DND-41 (cell line): ENCODE results near the gene LEF1.

ENCODE experiments used
- ATAC-seq: fragments of 200-7000 bp; cut with Tn5 transposase; 3 replicates; pipeline ENCODE4 v1.9.1; 2021; ENCODE audit warnings: low read depth; ENCODE audit not compliant: insufficient read depth
- DNase-seq: peaks from one replicate; pipeline ENCODE4 v3.0.0-alpha.2; 2020
- H2AFZ ChIP-seq: 2 replicates; pipeline ENCODE4 v1.6.0; 2012; ENCODE audit warnings: low read depth, low read length
- H3K27ac ChIP-seq: 2 replicates; pipeline ENCODE4 v1.5.1; 2012; ENCODE audit warnings: low read length, inconsistent platforms
- H3K27me3 ChIP-seq: fragments of 200-600 bp; sonication (generic); 2 replicates; pipeline ENCODE4 v1.6.0; 2012; ENCODE audit warnings: low read length, mild to moderate bottlenecking, inconsistent platforms; ENCODE audit not compliant: insufficient read depth, poor library complexity
- H3K36me3 ChIP-seq: 2 replicates; pipeline ENCODE4 v1.5.1; 2012; ENCODE audit warnings: low read length, inconsistent platforms; ENCODE audit not compliant: insufficient read depth
- H3K4me1 ChIP-seq: 2 replicates; pipeline ENCODE4 v1.5.1; 2012; ENCODE audit warnings: mild to moderate bottlenecking, low read length; ENCODE audit not compliant: insufficient read depth
- H3K4me2 ChIP-seq: 2 replicates; pipeline ENCODE4 v1.6.0; 2012; ENCODE audit warnings: mild to moderate bottlenecking, moderate library complexity, low read length, inconsistent platforms; ENCODE audit not compliant: insufficient read depth
- H3K4me3 ChIP-seq, 2 experiments: fragments of 200-600 bp in 1 of 2; shearing (Covaris generic) in 1 of 2; 2 replicates each; pipeline ENCODE4 v1.5.1; 2012 to 2016; ENCODE audit warnings: inconsistent platforms in 2 of 2, low read length in 2 of 2, mild to moderate bottlenecking in 2 of 2, low read depth in 1 of 2, moderate library complexity in 1 of 2
- H3K79me2 ChIP-seq: 2 replicates; pipeline ENCODE4 v1.6.0; 2012; ENCODE audit warnings: low read length, inconsistent platforms; ENCODE audit not compliant: insufficient read depth
- H3K9ac ChIP-seq: 2 replicates; pipeline ENCODE4 v1.6.0; 2012; ENCODE audit warnings: low read depth, mild to moderate bottlenecking, inconsistent platforms, low read length, moderate library complexity
- H3K9me3 ChIP-seq: 2 replicates; pipeline ENCODE4 v1.5.1; 2012; ENCODE audit warnings: low read length, moderate library complexity, mild to moderate bottlenecking, inconsistent platforms; ENCODE audit not compliant: insufficient read depth, severe bottlenecking
- H4K20me1 ChIP-seq: 2 replicates; pipeline ENCODE4 v1.6.0; 2012; ENCODE audit warnings: low read length; ENCODE audit not compliant: insufficient read depth
- EZH2 ChIP-seq: IDR thresholded peaks from 3 replicates; pipeline ENCODE4 v1.6.1; 2012; ENCODE audit warnings: borderline replicate concordance, low read depth, mild to moderate bottlenecking, moderate library complexity, low read length, inconsistent platforms; ENCODE audit not compliant: severe bottlenecking
- TF ChIP-seq, protein P1 (sequence below): IDR thresholded peaks from 2 replicates; pipeline ENCODE4 v1.5.1; 2012; ENCODE audit warnings: borderline replicate concordance, low read length, moderate library complexity, mild to moderate bottlenecking; ENCODE audit not compliant: poor library complexity, severe bottlenecking; ENCODE audit errors: extremely low read depth

LEF1 gene

DNA sequence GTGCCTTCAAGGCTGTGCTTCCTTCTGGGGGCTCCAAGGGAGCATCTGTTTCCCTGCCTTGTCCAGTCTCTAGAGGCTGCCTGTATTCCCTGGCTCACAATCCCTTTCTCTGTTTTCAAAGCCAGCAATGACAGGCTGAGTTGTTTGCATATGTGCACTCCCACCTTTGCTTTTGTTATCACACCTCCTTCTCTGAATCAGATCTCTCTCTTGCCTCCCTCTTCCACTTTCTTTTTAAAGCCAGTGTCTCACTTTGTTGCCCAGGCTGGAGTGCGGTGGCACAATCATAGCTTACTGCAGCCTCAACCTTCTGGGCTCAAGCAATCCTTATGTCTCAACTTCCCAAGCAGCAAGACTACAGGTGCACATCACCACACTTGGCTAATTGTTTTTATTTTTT is 37.1 kb upstream of the LEF1 start:
- TF ChIP-seq, protein P1, sequence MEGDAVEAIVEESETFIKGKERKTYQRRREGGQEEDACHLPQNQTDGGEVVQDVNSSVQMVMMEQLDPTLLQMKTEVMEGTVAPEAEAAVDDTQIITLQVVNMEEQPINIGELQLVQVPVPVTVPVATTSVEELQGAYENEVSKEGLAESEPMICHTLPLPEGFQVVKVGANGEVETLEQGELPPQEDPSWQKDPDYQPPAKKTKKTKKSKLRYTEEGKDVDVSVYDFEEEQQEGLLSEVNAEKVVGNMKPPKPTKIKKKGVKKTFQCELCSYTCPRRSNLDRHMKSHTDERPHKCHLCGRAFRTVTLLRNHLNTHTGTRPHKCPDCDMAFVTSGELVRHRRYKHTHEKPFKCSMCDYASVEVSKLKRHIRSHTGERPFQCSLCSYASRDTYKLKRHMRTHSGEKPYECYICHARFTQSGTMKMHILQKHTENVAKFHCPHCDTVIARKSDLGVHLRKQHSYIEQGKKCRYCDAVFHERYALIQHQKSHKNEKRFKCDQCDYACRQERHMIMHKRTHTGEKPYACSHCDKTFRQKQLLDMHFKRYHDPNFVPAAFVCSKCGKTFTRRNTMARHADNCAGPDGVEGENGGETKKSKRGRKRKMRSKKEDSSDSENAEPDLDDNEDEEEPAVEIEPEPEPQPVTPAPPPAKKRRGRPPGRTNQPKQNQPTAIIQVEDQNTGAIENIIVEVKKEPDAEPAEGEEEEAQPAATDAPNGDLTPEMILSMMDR = no peak

DNA sequence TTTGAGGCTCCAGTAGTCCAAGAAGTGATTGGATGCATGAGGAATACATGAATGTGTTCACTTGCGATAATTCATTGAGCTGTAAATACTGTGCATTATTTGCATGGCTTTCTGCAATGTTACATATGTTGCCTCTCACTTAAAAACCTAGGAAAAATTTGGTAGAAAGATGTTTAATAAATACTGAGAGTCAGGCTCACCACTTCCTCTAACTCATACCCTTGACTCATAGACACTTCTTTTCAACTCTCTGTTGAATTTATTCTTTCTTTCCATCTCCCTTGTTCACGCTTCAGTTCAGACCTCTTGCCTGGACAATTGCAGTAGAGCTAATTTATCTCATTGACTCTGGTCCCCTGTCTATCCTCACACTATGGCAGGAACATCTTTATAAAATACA is 35.8 kb upstream of the LEF1 start:
- Histone ChIP-seq H2AFZ (no peak overlapping the region), H3K4me2 (no peak overlapping the region), H4K20me1 (no peaks in the 10 kb centered on the region), H3K79me2 (no peaks in the 10 kb centered on the region), H3K4me3 (no peak overlapping the region), H3K27me3 (no peaks in the 10 kb centered on the region), H3K9me3 (no peaks in the 10 kb centered on the region), H3K36me3 (no peaks in the 10 kb centered on the region), H3K27ac (no peak overlapping the region), H3K9ac (no peak overlapping the region), H3K4me1 (peaks cover 4% of the 10 kb centered on the region; the same call in 1 of the 2 replicates)
- no peak for TF ChIP-seq EZH2
- DNase-seq = no peak
- ATAC-seq = peak; percentile 62

More for the DNA sequence above, 37.1 kb upstream of the LEF1 start:
- H3K4me1 ChIP-seq = peaks cover 4% of the 10 kb centered on the region; the same call in 1 of the 2 replicates
- H3K4me3 ChIP-seq = no peak overlapping the region
- H3K9me3 ChIP-seq = no peaks in the 10 kb centered on the region
- DNase-seq = no peak
- H2AFZ ChIP-seq = no peak overlapping the region
- H3K79me2 ChIP-seq = no peaks in the 10 kb centered on the region
- no peaks in the 10 kb centered on the region for H3K27me3 ChIP-seq
- no peak overlapping the region for H3K9ac ChIP-seq
- H4K20me1 ChIP-seq = no peaks in the 10 kb centered on the region
- 0 out of 3 replicates have a peak, but pooled peaks have one; percentile 17 for ATAC-seq
- H3K27ac ChIP-seq = no peak overlapping the region
- no peak overlapping the region for H3K4me2 ChIP-seq
- no peaks in the 10 kb centered on the region for H3K36me3 ChIP-seq

DNA sequence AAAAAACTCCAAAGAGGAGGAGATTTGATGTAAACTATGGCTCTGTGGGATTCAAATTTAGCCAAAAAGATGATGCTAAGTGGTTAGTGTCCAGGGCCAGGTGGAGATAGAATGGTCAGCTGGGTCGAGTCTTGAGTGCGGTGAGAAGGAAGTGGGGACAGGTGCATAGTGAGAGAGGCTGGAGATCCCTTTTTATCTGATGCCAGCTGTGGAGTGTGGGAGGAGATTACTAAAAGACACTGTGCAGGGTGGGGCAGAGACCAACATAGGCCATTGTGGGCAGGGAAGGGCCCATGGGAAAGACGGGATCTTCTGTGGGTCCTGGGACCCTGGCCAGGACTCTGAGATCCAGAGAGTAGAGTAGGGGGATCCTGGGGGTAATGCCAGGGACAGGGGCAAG is 34.6 kb upstream of the LEF1 start:
- no peak overlapping the region for H3K4me3 ChIP-seq
- H3K9me3 ChIP-seq = no peaks in the 10 kb centered on the region
- no peak overlapping the region for H3K9ac ChIP-seq
- H3K79me2 ChIP-seq = no peaks in the 10 kb centered on the region
- peaks cover 4% of the 10 kb centered on the region; the same call in 1 of the 2 replicates for H3K4me1 ChIP-seq
- no peaks in the 10 kb centered on the region for H3K27me3 ChIP-seq
- no peak overlapping the region for H3K27ac ChIP-seq
- H4K20me1 ChIP-seq = no peaks in the 10 kb centered on the region
- DNase-seq = peak; percentile 14
- H2AFZ ChIP-seq = no peak overlapping the region
- H3K36me3 ChIP-seq = no peaks in the 10 kb centered on the region
- no peak overlapping the region for H3K4me2 ChIP-seq
- ATAC-seq = peak; percentile 53; the same call in 2 of the 3 replicates
- TF ChIP-seq, protein P1 = no peak
- no peak for TF ChIP-seq EZH2

DNA sequence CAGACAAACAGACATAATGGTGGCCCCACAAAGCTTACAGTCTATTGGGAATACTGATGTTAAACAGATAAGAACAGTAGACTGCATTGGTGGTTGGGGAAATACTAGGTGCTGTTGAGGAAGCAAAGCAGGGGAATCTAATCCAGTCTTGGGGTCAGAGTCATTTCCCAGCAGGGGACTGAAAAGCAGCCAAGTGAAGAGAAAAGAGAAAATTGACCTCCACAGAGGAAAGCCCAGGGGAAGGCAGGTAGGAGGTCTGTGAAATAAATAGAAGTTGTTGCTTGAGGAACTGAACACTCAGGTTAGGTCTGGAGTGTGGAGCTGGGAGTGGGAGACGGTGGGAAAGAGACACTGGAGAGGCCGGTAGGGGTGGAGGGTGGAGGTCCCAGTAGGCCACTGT is 33.0 kb upstream of the LEF1 start:
- Histone ChIP-seq H3K9me3 (no peaks in the 10 kb centered on the region), H3K4me3 (no peak overlapping the region), H3K4me1 (peaks cover 4% of the 10 kb centered on the region; the same call in 1 of the 2 replicates), H3K9ac (no peak overlapping the region), H2AFZ (no peak overlapping the region), H3K27ac (no peak overlapping the region), H3K36me3 (no peaks in the 10 kb centered on the region), H3K27me3 (no peaks in the 10 kb centered on the region), H3K4me2 (no peak overlapping the region), H4K20me1 (no peaks in the 10 kb centered on the region), H3K79me2 (no peaks in the 10 kb centered on the region)
- no peak for TF ChIP-seq EZH2
- TF ChIP-seq, protein P1 = no peak
- no peak for DNase-seq
- no peak for ATAC-seq
